Measurements from ENCODE around the gene ZNF599. TPM values are rescaled to one million over a fixed set of nuclear protein-coding genes. Genes with fewer than 3 reads are reported as not detected.
"Not testable (repeated sequence)": the region's sequence is repeated elsewhere in the genome, so short reads cannot be mapped to it uniquely, and the experiment has no call there.

Gene ZNF599
- polyA plus RNA-seq (ENCODE audit: insufficient read length): 7.2 TPM

- DNase-seq: peak; percentile 93
Observed at GRCh38 chr19:34772697-34773554, at the start of gene ZNF599. TSS of gene ZNF599 (minus strand) at chr19:34773215. CDS start at chr19:34772841, 374 bp downstream.

- DNase-seq: no peak
Observed at GRCh38 chr19:34818270-34818669, 45.3 kb upstream of the ZNF599 start.

- no peak for DNase-seq
Observed at GRCh38 chr19:34816708-34817107, 43.7 kb upstream of the ZNF599 start.

GRCh38 chr19:34808566-34808965, 35.6 kb upstream of the ZNF599 start:
- no peak for DNase-seq

GRCh38 chr19:34806976-34807860, 34.2 kb upstream of the ZNF599 start:
- no peak for DNase-seq

- no peak for DNase-seq
Observed at GRCh38 chr19:34804115-34804514, 31.1 kb upstream of the ZNF599 start.

- DNase-seq: not testable (repeated sequence)
Observed at GRCh38 chr19:34796953-34797352, 23.9 kb upstream of the ZNF599 start.

GRCh38 chr19:34794066-34794960, 21.3 kb upstream of the ZNF599 start:
- no peak for DNase-seq

- DNase-seq: no peak
Observed at GRCh38 chr19:34793565-34793964, 20.6 kb upstream of the ZNF599 start.

GRCh38 chr19:34788074-34788473, 15.1 kb upstream of the ZNF599 start:
- DNase-seq: no peak

GRCh38 chr19:34787059-34787824, 14.2 kb upstream of the ZNF599 start:
- DNase-seq: no peak

GRCh38 chr19:34786236-34786635, 13.2 kb upstream of the ZNF599 start:
- no peak for DNase-seq

GRCh38 chr19:34779652-34780051, 6.6 kb upstream of the ZNF599 start:
- DNase-seq: no peak

- no peak for DNase-seq
Observed at GRCh38 chr19:34778342-34778741, 5.3 kb upstream of the ZNF599 start.

GRCh38 chr19:34774857-34775256, 1.8 kb upstream of the ZNF599 start:
- DNase-seq: no peak

GRCh38 chr19:34773555-34773864, 495 bp upstream of the ZNF599 start:
- no peak for DNase-seq

GRCh38 chr19:34767951-34768350, 5.1 kb downstream of the ZNF599 start:
- no peak for DNase-seq

- no peak for DNase-seq
Observed at GRCh38 chr19:34766386-34766785, 6.6 kb downstream of the ZNF599 start.

GRCh38 chr19:34759218-34759917, 13.6 kb downstream of the ZNF599 start:
- DNase-seq: no peak

- DNase-seq: no peak
Observed at GRCh38 chr19:34757441-34757840, 15.6 kb downstream of the ZNF599 start.

All from hindlimb muscle (tissue), 1 donor.